ENCODE data around the gene NTN1. TPM values are rescaled to one million over a fixed set of nuclear protein-coding genes. Genes with fewer than 3 reads are reported as not detected.

NTN1 gene
- total RNA-seq, 1 donor from 2014 or later = 4.7 TPM

GRCh38 chr17:9221147-9221921 is 200.0 kb downstream of the NTN1 start:
- Histone ChIP-seq H3K36me3 (no peaks in the 10 kb centered on the region), H3K27me3 (no peaks in the 10 kb centered on the region), H3K4me3 (no peak overlapping the region), H3K9me3 (no peaks in the 10 kb centered on the region), H3K4me1 (peaks cover 24% of the 10 kb centered on the region), H3K27ac (no peak overlapping the region)
- no peak for TF ChIP-seq CTCF (IDR thresholded peaks at IDR 0.05)
- TF ChIP-seq POLR2A (IDR thresholded peaks at IDR 0.05) = no peak
- no peak for TF ChIP-seq POLR2AphosphoS5 (IDR thresholded peaks at IDR 0.05; ENCODE audit: insufficient read depth in 1 of 2, low read depth in 1 of 2)
- intact Hi-C loops (cut with DNase I) = no loop called here
- no peak for DNase-seq (ENCODE audit: extremely low spot score in 2 of 2)

GRCh38 chr17:9221922-9222180 is 200.5 kb downstream of the NTN1 start:
- Histone ChIP-seq H3K36me3 (no peaks in the 10 kb centered on the region), H3K4me3 (no peak overlapping the region), H3K27ac (no peak overlapping the region), H3K4me1 (peaks cover 27% of the 10 kb centered on the region), H3K9me3 (no peaks in the 10 kb centered on the region), H3K27me3 (no peaks in the 10 kb centered on the region)
- intact Hi-C loops (cut with DNase I) = no loop called here
- DNase-seq (ENCODE audit: extremely low spot score in 2 of 2) = no peak
- TF ChIP-seq POLR2AphosphoS5 (IDR thresholded peaks at IDR 0.05; ENCODE audit: insufficient read depth in 1 of 2, low read depth in 1 of 2) = no peak
- no peak for TF ChIP-seq CTCF (IDR thresholded peaks at IDR 0.05)
- no peak for TF ChIP-seq POLR2A (IDR thresholded peaks at IDR 0.05)

GRCh38 chr17:9223531-9223930 is 202.2 kb downstream of the NTN1 start:
- H3K36me3 ChIP-seq = no peaks in the 10 kb centered on the region
- TF ChIP-seq CTCF (IDR thresholded peaks at IDR 0.05) (no peak), POLR2A (IDR thresholded peaks at IDR 0.05) (no peak), POLR2AphosphoS5 (IDR thresholded peaks at IDR 0.05; ENCODE audit: insufficient read depth in 1 of 2, low read depth in 1 of 2) (no peak)
- H3K4me1 ChIP-seq = peaks cover 21% of the 10 kb centered on the region
- no peak overlapping the region for H3K27ac ChIP-seq
- intact Hi-C loops (cut with DNase I) = no loop called here
- H3K9me3 ChIP-seq = no peaks in the 10 kb centered on the region
- no peak for DNase-seq (ENCODE audit: extremely low spot score in 2 of 2)
- H3K4me3 ChIP-seq = no peak overlapping the region
- H3K27me3 ChIP-seq = no peaks in the 10 kb centered on the region

GRCh38 chr17:9224485-9224884 is 203.2 kb downstream of the NTN1 start:
- DNase-seq (ENCODE audit: extremely low spot score in 2 of 2) = no peak
- TF ChIP-seq POLR2AphosphoS5 (IDR thresholded peaks at IDR 0.05; ENCODE audit: insufficient read depth in 1 of 2, low read depth in 1 of 2) (no peak), CTCF (IDR thresholded peaks at IDR 0.05) (no peak)
- intact Hi-C loops (cut with DNase I) = no loop called here
- Histone ChIP-seq H3K27me3 (no peaks in the 10 kb centered on the region), H3K9me3 (no peaks in the 10 kb centered on the region), H3K27ac (no peak overlapping the region), H3K4me3 (no peak overlapping the region), H3K36me3 (no peaks in the 10 kb centered on the region), H3K4me1 (peaks cover 20% of the 10 kb centered on the region)

DNA sequence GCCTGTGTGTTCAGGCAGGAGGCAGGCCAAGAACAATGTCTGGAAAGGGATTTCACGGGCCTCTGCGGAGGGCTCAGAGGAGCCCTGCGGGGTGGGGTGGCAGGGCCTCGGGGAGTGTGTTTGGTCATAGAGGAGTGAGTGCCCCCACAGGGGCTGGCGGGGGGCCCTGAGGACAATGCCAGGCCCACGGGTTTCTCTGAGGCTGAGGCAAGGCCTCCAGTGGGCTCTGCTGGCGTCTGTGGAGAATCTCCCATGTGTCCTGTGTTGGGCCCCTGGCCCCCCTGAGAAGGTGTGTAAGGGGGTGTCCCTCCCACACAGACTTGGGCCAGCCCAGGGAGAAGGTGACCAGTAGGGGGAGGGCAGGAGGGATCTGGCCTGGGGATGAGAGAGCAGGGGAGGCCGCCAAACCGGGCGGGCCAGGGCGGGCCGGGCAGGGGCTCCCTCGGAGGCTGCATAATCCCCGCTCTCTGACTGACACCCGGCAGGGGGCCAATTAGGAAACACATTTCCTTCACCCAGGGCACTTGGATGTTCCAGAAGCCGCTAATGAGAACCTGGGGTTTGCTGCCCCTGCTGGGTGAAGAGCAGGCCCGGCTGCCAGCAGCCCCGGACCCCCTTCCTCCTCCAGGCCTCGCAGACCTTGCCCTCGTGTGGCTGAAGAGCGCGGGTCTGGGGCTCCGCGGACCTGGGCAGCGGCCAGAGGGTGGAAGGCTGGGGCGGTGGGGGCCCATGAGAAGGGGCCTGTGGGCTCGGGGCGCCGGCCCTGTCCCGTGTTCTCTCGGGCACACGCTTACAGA is 204.2 kb downstream of the NTN1 start:
- TF ChIP-seq POLR2AphosphoS5 (IDR thresholded peaks at IDR 0.05; ENCODE audit: insufficient read depth in 1 of 2, low read depth in 1 of 2) = no peak
- TF ChIP-seq POLR2A (IDR thresholded peaks at IDR 0.05) = no peak
- Histone ChIP-seq H3K4me3 (no peak overlapping the region), H3K4me1 (peaks cover 30% of the 10 kb centered on the region), H3K36me3 (no peaks in the 10 kb centered on the region), H3K27ac (no peak overlapping the region), H3K9me3 (no peaks in the 10 kb centered on the region), H3K27me3 (no peaks in the 10 kb centered on the region)
- no peak for DNase-seq (ENCODE audit: extremely low spot score in 2 of 2)
- intact Hi-C loops (cut with DNase I) = no loop called here
